ENCODE data around the gene MBD3.

The MBD3 gene

GRCh38 chr19:1632462-1633268, 40.0 kb upstream of the MBD3 start:
- H3K27ac ChIP-seq, result no peak overlapping the region
- no peak for TF ChIP-seq CTCF (IDR thresholded peaks at IDR 0.05)
- no peak overlapping the region for H3K4me3 ChIP-seq
- DNase-seq (ENCODE audit: low spot score), result no peak

GRCh38 chr19:1631557-1632100, 39.0 kb upstream of the MBD3 start:
- no peak overlapping the region for H3K27ac ChIP-seq
- no peak for DNase-seq (ENCODE audit: low spot score)
- TF ChIP-seq CTCF (IDR thresholded peaks at IDR 0.05), result no peak
- H3K4me3 ChIP-seq, result no peak overlapping the region

GRCh38 chr19:1630811-1631210, 38.1 kb upstream of the MBD3 start:
- TF ChIP-seq CTCF (IDR thresholded peaks at IDR 0.05), result no peak
- DNase-seq (ENCODE audit: low spot score), result no peak
- no peak overlapping the region for H3K4me3 ChIP-seq
- no peak overlapping the region for H3K27ac ChIP-seq

GRCh38 chr19:1630012-1630411, 37.3 kb upstream of the MBD3 start:
- Histone ChIP-seq H3K4me3 (no peak overlapping the region), H3K27ac (no peak overlapping the region)
- DNase-seq (ENCODE audit: low spot score), result no peak
- TF ChIP-seq CTCF (IDR thresholded peaks at IDR 0.05), result no peak

- Histone ChIP-seq H3K4me3 (no peak overlapping the region), H3K27ac (no peak overlapping the region)
- TF ChIP-seq CTCF (IDR thresholded peaks at IDR 0.05), result no peak
- DNase-seq (ENCODE audit: low spot score), result no peak
Observed at GRCh38 chr19:1629256-1629808, 36.7 kb upstream of the MBD3 start.

GRCh38 chr19:1627194-1627593, 34.5 kb upstream of the MBD3 start:
- H3K4me3 ChIP-seq, result no peak overlapping the region
- TF ChIP-seq CTCF (IDR thresholded peaks at IDR 0.05), result no peak
- no peak for DNase-seq (ENCODE audit: low spot score)
- H3K27ac ChIP-seq, result no peak overlapping the region
